ENCODE measurements around the gene PROCA1. TPM values are rescaled to one million over a fixed set of nuclear protein-coding genes. Genes with fewer than 3 reads are reported as not detected.

Gene PROCA1
- total RNA-seq, 2 donors from 2014 or later: 0.94 to 1.4 TPM

DNA sequence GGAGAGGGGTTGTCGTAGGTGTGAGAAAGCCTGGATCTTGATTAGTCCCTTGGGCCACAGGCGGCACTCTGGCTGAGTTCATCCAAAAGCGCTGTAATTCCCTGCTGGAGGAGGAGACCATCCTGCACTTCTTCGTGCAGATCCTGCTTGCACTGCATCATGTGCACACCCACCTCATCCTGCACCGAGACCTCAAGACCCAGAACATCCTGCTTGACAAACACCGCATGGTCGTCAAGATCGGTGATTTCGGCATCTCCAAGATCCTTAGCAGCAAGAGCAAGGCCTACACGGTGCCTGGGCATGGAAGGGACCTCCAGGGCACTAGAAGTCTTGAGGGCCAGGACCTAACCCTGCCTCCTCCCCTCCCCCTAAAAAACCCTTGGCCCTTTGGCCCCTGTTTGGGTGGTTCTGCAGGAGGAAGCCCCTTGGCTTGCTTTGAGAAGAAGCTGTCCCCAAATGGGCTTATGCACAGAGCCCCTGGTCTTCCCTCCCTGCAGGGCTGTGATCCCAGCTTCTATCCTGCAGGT is 23.1 kb upstream of the PROCA1 start:
- no peaks in the 10 kb centered on the region for H3K27me3 ChIP-seq
- no peak for DNase-seq (ENCODE audit: low spot score)
- no peak overlapping the region for H3K4me3 ChIP-seq
- H3K9me3 ChIP-seq: no peaks in the 10 kb centered on the region
- H3K4me1 ChIP-seq: no peaks in the 10 kb centered on the region
- no peak overlapping the region for H3K27ac ChIP-seq
- TF ChIP-seq, protein P1, sequence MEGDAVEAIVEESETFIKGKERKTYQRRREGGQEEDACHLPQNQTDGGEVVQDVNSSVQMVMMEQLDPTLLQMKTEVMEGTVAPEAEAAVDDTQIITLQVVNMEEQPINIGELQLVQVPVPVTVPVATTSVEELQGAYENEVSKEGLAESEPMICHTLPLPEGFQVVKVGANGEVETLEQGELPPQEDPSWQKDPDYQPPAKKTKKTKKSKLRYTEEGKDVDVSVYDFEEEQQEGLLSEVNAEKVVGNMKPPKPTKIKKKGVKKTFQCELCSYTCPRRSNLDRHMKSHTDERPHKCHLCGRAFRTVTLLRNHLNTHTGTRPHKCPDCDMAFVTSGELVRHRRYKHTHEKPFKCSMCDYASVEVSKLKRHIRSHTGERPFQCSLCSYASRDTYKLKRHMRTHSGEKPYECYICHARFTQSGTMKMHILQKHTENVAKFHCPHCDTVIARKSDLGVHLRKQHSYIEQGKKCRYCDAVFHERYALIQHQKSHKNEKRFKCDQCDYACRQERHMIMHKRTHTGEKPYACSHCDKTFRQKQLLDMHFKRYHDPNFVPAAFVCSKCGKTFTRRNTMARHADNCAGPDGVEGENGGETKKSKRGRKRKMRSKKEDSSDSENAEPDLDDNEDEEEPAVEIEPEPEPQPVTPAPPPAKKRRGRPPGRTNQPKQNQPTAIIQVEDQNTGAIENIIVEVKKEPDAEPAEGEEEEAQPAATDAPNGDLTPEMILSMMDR (IDR thresholded peaks at IDR 0.05): no peak
- H3K36me3 ChIP-seq: no peaks in the 10 kb centered on the region

DNA sequence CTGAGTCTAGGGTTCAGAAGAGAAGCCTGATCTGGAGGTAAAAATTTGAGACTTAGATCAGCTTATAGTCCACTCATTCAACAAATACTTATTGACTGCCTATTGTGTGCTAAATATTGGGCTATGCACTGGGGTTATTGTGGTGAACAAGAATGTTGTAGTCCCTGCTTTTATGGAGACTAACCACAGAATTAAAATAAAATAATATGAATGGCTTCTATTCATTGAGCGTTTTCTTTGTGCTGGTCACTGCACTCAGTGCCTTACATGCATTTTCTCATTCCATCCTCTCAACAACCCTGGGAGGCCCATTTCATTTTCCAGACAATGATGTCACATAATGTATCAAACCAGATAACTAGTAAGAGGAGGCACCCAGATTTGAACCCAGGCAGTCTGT is 21.7 kb upstream of the PROCA1 start:
- no peaks in the 10 kb centered on the region for H3K27me3 ChIP-seq
- no peak overlapping the region for H3K4me3 ChIP-seq
- no peak overlapping the region for H3K27ac ChIP-seq
- H3K36me3 ChIP-seq: no peaks in the 10 kb centered on the region
- no peaks in the 10 kb centered on the region for H3K9me3 ChIP-seq
- TF ChIP-seq, protein P1 (IDR thresholded peaks at IDR 0.05): no peak
- peaks cover 0 to 4% of the 10 kb centered on the region in 2 donors for H3K4me1 ChIP-seq
- no peak for DNase-seq (ENCODE audit: low spot score)

DNA sequence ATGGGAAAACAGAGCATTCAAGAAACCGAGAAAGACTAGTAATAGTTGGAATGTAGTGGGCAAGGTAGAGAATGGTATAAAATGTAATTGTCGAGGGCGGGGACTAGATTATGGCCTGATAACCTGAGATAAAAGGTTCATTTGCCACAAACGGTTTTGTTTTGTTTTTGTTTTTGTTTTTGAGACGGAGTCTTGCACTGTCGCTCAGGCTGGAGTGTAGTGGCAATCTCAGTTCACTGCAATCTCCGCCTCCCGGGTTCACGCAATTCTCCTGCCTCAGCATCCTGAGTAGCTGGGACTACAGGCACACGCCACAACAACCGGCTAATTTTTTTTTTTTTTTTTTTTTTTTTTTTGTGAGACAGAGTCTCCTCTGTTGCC is 18.3 kb upstream of the PROCA1 start:
- Histone ChIP-seq H3K4me3 (no peak overlapping the region), H3K27me3 (no peaks in the 10 kb centered on the region), H3K27ac (no peak overlapping the region), H3K9me3 (no peaks in the 10 kb centered on the region), H3K36me3 (peaks cover under 1% of the 10 kb centered on the region), H3K4me1 (peaks cover 0 to 28% of the 10 kb centered on the region in 2 donors)
- TF ChIP-seq, protein P1 (IDR thresholded peaks at IDR 0.05): no peak
- DNase-seq (ENCODE audit: low spot score): no peak

DNA sequence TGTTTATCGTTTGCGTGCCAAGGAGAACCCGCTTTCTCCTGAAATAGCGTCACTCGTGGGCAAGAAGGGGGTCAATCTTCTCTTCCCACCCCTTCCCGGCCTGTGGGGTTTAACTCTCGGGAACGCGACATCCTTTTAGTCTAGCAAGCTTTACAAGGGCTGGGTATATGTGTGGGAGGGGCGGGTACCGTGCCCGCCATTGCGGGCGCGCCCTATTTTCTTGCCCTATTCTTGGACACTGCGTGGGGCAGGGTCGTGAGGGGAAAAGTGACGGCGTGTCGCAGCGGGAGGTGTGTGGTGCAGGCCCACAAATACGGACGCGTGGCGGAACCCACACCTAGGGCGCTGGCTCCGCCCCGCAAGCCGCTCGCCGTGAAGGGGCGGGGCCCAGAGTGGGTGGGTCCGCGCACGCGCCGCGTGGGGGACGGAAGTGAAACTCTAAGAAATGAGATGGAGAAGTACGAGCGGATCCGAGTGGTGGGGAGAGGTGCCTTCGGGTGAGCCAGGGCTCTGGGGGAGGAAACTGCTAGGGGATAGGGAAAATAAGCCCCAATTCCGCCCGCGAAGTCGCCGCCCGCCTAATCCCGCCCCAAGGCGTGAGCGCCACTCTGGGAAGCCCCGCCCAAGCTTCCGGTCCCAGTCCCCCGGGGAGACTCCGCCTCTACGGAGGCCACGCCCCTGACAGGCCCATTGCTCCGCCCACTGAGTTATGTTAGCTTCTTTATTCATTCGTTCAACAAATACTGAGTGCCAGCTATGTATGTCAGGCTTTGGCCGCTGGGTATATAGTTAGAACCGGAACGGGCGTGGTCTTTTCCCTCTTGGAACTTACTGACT is 16.9 kb upstream of the PROCA1 start, which contains the start of gene NEK8:
TSS of gene NEK8 (plus strand) at position 425 of the 837 bp plus-strand sequence. CDS start at position 451, 26 bp downstream.
- peaks cover 0 to 28% of the 10 kb centered on the region in 2 donors for H3K4me1 ChIP-seq
- TF ChIP-seq, protein P1 (IDR thresholded peaks at IDR 0.05): no peak
- peak within 1 kb of the TSS; percentile 75 to 82 for H3K4me3 ChIP-seq

DNA sequence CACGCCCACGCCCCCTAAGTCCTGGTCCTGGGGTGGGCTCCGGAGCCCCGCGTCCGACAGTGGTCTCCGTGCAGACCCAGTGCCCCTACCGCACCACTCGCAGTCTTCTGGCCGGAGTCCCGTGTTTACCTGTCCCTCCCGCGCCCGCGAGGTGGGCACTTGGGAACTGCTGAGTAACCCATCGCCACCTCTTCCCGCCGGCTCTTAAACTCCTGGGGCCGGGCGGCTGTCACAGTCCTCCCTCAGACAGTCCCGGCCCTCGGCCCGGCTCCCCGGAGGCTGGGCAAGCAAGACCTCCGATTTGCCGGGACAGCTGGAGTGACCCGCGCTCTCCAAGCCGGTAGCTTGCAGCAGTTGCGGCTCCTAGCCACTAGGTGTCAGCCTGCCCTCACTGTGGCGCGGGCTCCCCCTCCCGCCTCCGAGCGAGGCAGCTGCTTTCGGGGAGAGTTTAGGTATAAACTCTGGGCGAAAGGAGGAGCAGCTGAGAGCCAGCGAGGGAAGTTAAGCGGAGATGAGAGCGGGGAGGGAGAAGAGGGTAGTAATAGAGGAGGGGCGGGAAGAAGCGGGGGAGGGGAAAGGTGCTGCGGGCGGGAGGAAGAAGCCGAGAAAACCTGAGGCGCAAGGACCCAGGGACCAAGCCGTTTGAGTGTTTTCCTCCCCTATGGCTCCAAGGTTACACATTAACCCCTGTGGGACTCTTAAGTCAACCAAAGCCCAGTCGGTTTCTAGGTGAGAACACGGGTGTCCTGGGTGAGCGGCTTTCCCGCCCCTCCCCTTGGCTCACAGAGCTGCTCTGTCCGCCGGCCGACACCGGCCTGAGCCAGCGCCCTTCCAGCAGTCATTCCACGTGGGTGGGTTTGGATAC is 15.2 kb upstream of the PROCA1 start:
- no peaks in the 10 kb centered on the region for H3K9me3 ChIP-seq
- peak; percentile 90 for DNase-seq (ENCODE audit: low spot score)
- peaks cover 0 to 34% of the 10 kb centered on the region in 2 donors for H3K4me1 ChIP-seq
- no peaks in the 10 kb centered on the region for H3K27me3 ChIP-seq
- peak overlapping the region; percentile 75 to 82 for H3K4me3 ChIP-seq
- H3K36me3 ChIP-seq: peaks cover 29% of the 10 kb centered on the region
- TF ChIP-seq, protein P1 (IDR thresholded peaks at IDR 0.05): peak; percentile 99 to 100
- H3K27ac ChIP-seq: peak overlapping the region; percentile 97

More for the DNA sequence above, 16.9 kb upstream of the PROCA1 start, which contains the start of gene NEK8:
- Histone ChIP-seq H3K27me3 (no peaks in the 10 kb centered on the region), H3K36me3 (peaks cover 12% of the 10 kb centered on the region), H3K9me3 (no peaks in the 10 kb centered on the region), H3K27ac (peak within 1 kb of the TSS; percentile 97)
- DNase-seq (ENCODE audit: low spot score): peak; percentile 97

Measured in right atrium auricular region (tissue), 2 donors.